ENCODE results near the gene ARHGAP6.

Gene ARHGAP6

GRCh38 chrX:11462648-11463047 lies 203.1 kb downstream of the ARHGAP6 start:
- Mint-ChIP-seq H3K27ac (no peak overlapping the region), H3K36me3 (ENCODE audit: low read depth) (no peaks in the 10 kb centered on the region), H3K4me3 (no peak overlapping the region), H3K9me3 (no peaks in the 10 kb centered on the region), H3K4me1 (ENCODE audit: low read depth) (no peaks in the 10 kb centered on the region), H3K27me3 (ENCODE audit: low read depth) (no peaks in the 10 kb centered on the region)
- DNase-seq (ENCODE audit: low spot score) = no peak

- no peak for DNase-seq (ENCODE audit: low spot score)
- Mint-ChIP-seq H3K27me3 (ENCODE audit: low read depth) (no peaks in the 10 kb centered on the region), H3K27ac (no peak overlapping the region), H3K9me3 (no peaks in the 10 kb centered on the region), H3K36me3 (ENCODE audit: low read depth) (no peaks in the 10 kb centered on the region), H3K4me1 (ENCODE audit: low read depth) (no peaks in the 10 kb centered on the region), H3K4me3 (no peak overlapping the region)
These were observed 203.6 kb downstream of the ARHGAP6 start for GRCh38 chrX:11462136-11462535.

- H3K27ac Mint-ChIP-seq = no peak overlapping the region
These were observed 204.3 kb downstream of the ARHGAP6 start for GRCh38 chrX:11461201-11462001.

GRCh38 chrX:11460347-11460746 lies 205.4 kb downstream of the ARHGAP6 start:
- Mint-ChIP-seq H3K4me1 (ENCODE audit: low read depth) (no peaks in the 10 kb centered on the region), H3K9me3 (no peaks in the 10 kb centered on the region), H3K4me3 (no peak overlapping the region), H3K27ac (no peak overlapping the region), H3K36me3 (ENCODE audit: low read depth) (no peaks in the 10 kb centered on the region), H3K27me3 (ENCODE audit: low read depth) (no peaks in the 10 kb centered on the region)
- no peak for DNase-seq (ENCODE audit: low spot score)

More at GRCh38 chrX:11461201-11462001, 204.3 kb downstream of the ARHGAP6 start:
- DNase-seq (ENCODE audit: low spot score) = no peak
- Mint-ChIP-seq H3K4me1 (ENCODE audit: low read depth) (no peaks in the 10 kb centered on the region), H3K4me3 (no peak overlapping the region), H3K27me3 (ENCODE audit: low read depth) (no peaks in the 10 kb centered on the region), H3K36me3 (ENCODE audit: low read depth) (no peaks in the 10 kb centered on the region), H3K9me3 (no peaks in the 10 kb centered on the region)

GRCh38 chrX:11458170-11458569 lies 207.6 kb downstream of the ARHGAP6 start:
- Mint-ChIP-seq H3K4me3 (no peak overlapping the region), H3K4me1 (ENCODE audit: low read depth) (no peaks in the 10 kb centered on the region), H3K27ac (no peak overlapping the region), H3K9me3 (no peaks in the 10 kb centered on the region), H3K36me3 (ENCODE audit: low read depth) (no peaks in the 10 kb centered on the region), H3K27me3 (ENCODE audit: low read depth) (no peaks in the 10 kb centered on the region)
- DNase-seq (ENCODE audit: low spot score) = no peak

GRCh38 chrX:11451151-11451550 lies 214.6 kb downstream of the ARHGAP6 start:
- Mint-ChIP-seq H3K4me1 (ENCODE audit: low read depth) (no peaks in the 10 kb centered on the region), H3K36me3 (ENCODE audit: low read depth) (no peaks in the 10 kb centered on the region), H3K9me3 (no peaks in the 10 kb centered on the region), H3K27ac (no peak overlapping the region), H3K4me3 (no peak overlapping the region), H3K27me3 (ENCODE audit: low read depth) (no peaks in the 10 kb centered on the region)
- no peak for DNase-seq (ENCODE audit: low spot score)

GRCh38 chrX:11450354-11450753 lies 215.4 kb downstream of the ARHGAP6 start:
- Mint-ChIP-seq H3K4me1 (ENCODE audit: low read depth) (no peaks in the 10 kb centered on the region), H3K9me3 (no peaks in the 10 kb centered on the region), H3K4me3 (no peak overlapping the region), H3K36me3 (ENCODE audit: low read depth) (no peaks in the 10 kb centered on the region), H3K27me3 (ENCODE audit: low read depth) (no peaks in the 10 kb centered on the region), H3K27ac (no peak overlapping the region)
- DNase-seq (ENCODE audit: low spot score) = no peak

GRCh38 chrX:11449613-11450012 lies 216.1 kb downstream of the ARHGAP6 start:
- Mint-ChIP-seq H3K4me1 (ENCODE audit: low read depth) (no peaks in the 10 kb centered on the region), H3K27ac (no peak overlapping the region), H3K36me3 (ENCODE audit: low read depth) (no peaks in the 10 kb centered on the region), H3K4me3 (no peak overlapping the region), H3K27me3 (ENCODE audit: low read depth) (no peaks in the 10 kb centered on the region), H3K9me3 (no peaks in the 10 kb centered on the region)
- no peak for DNase-seq (ENCODE audit: low spot score)

GRCh38 chrX:11447418-11447817 lies 218.3 kb downstream of the ARHGAP6 start:
- H3K9me3 Mint-ChIP-seq = no peaks in the 10 kb centered on the region

GRCh38 chrX:11446949-11447348 lies 218.8 kb downstream of the ARHGAP6 start:
- no peak for DNase-seq (ENCODE audit: low spot score)
- H3K36me3 Mint-ChIP-seq (ENCODE audit: low read depth) = no peaks in the 10 kb centered on the region
- no peaks in the 10 kb centered on the region for H3K27me3 Mint-ChIP-seq (ENCODE audit: low read depth)
- H3K4me3 Mint-ChIP-seq = no peak overlapping the region
- no peak overlapping the region for H3K27ac Mint-ChIP-seq
- H3K4me1 Mint-ChIP-seq (ENCODE audit: low read depth) = no peaks in the 10 kb centered on the region
- H3K9me3 Mint-ChIP-seq = no peaks in the 10 kb centered on the region

More at GRCh38 chrX:11447418-11447817, 218.3 kb downstream of the ARHGAP6 start:
- no peaks in the 10 kb centered on the region for H3K36me3 Mint-ChIP-seq (ENCODE audit: low read depth)
- no peaks in the 10 kb centered on the region for H3K4me1 Mint-ChIP-seq (ENCODE audit: low read depth)
- no peak for DNase-seq (ENCODE audit: low spot score)
- no peaks in the 10 kb centered on the region for H3K27me3 Mint-ChIP-seq (ENCODE audit: low read depth)
- no peak overlapping the region for H3K4me3 Mint-ChIP-seq
- H3K27ac Mint-ChIP-seq = no peak overlapping the region

GRCh38 chrX:11446336-11446735 lies 219.4 kb downstream of the ARHGAP6 start:
- Mint-ChIP-seq H3K9me3 (no peaks in the 10 kb centered on the region), H3K27ac (no peak overlapping the region), H3K27me3 (ENCODE audit: low read depth) (no peaks in the 10 kb centered on the region), H3K4me3 (no peak overlapping the region), H3K36me3 (ENCODE audit: low read depth) (no peaks in the 10 kb centered on the region), H3K4me1 (ENCODE audit: low read depth) (no peaks in the 10 kb centered on the region)
- no peak for DNase-seq (ENCODE audit: low spot score)

- no peaks in the 10 kb centered on the region for H3K27me3 Mint-ChIP-seq (ENCODE audit: low read depth)
- DNase-seq (ENCODE audit: low spot score) = no peak
- no peaks in the 10 kb centered on the region for H3K36me3 Mint-ChIP-seq (ENCODE audit: low read depth)
- no peaks in the 10 kb centered on the region for H3K9me3 Mint-ChIP-seq
- H3K4me1 Mint-ChIP-seq (ENCODE audit: low read depth) = no peaks in the 10 kb centered on the region
- no peak overlapping the region for H3K27ac Mint-ChIP-seq
- no peak overlapping the region for H3K4me3 Mint-ChIP-seq
These were observed 220.2 kb downstream of the ARHGAP6 start for GRCh38 chrX:11445540-11445939.

- Mint-ChIP-seq H3K27me3 (ENCODE audit: low read depth) (no peaks in the 10 kb centered on the region), H3K9me3 (no peaks in the 10 kb centered on the region), H3K4me1 (ENCODE audit: low read depth) (no peaks in the 10 kb centered on the region), H3K36me3 (ENCODE audit: low read depth) (no peaks in the 10 kb centered on the region), H3K27ac (no peak overlapping the region), H3K4me3 (no peak overlapping the region)
- no peak for DNase-seq (ENCODE audit: low spot score)
These were observed 221.7 kb downstream of the ARHGAP6 start for GRCh38 chrX:11444052-11444451.

GRCh38 chrX:11439846-11440245 lies 225.9 kb downstream of the ARHGAP6 start:
- no peak for DNase-seq (ENCODE audit: low spot score)
- no peak overlapping the region for H3K27ac Mint-ChIP-seq
- no peaks in the 10 kb centered on the region for H3K4me1 Mint-ChIP-seq (ENCODE audit: low read depth)
- no peaks in the 10 kb centered on the region for H3K27me3 Mint-ChIP-seq (ENCODE audit: low read depth)
- H3K9me3 Mint-ChIP-seq = no peaks in the 10 kb centered on the region
- H3K36me3 Mint-ChIP-seq (ENCODE audit: low read depth) = no peaks in the 10 kb centered on the region
- H3K4me3 Mint-ChIP-seq = no peak overlapping the region

- Mint-ChIP-seq H3K4me3 (no peak overlapping the region), H3K36me3 (ENCODE audit: low read depth) (no peaks in the 10 kb centered on the region), H3K27ac (no peak overlapping the region), H3K9me3 (no peaks in the 10 kb centered on the region), H3K27me3 (ENCODE audit: low read depth) (no peaks in the 10 kb centered on the region), H3K4me1 (ENCODE audit: low read depth) (no peaks in the 10 kb centered on the region)
- no peak for DNase-seq (ENCODE audit: low spot score)
These were observed 227.0 kb downstream of the ARHGAP6 start for GRCh38 chrX:11438767-11439166.

Measured in T-helper 2 cell treated with Interferon-gamma antibody and Interleukin-4, amounts not matched to agents 5 μg/mL and 100 μg/mL, for 36 hours (primary cell).